GM04504 (cell line): ENCODE measurements around the gene KDR.

Experiments
- DNase-seq: peaks from one replicate; pipeline ENCODE4 v3.0.0-alpha.2; 2012; ENCODE audit warnings: low read depth

KDR gene

DNA sequence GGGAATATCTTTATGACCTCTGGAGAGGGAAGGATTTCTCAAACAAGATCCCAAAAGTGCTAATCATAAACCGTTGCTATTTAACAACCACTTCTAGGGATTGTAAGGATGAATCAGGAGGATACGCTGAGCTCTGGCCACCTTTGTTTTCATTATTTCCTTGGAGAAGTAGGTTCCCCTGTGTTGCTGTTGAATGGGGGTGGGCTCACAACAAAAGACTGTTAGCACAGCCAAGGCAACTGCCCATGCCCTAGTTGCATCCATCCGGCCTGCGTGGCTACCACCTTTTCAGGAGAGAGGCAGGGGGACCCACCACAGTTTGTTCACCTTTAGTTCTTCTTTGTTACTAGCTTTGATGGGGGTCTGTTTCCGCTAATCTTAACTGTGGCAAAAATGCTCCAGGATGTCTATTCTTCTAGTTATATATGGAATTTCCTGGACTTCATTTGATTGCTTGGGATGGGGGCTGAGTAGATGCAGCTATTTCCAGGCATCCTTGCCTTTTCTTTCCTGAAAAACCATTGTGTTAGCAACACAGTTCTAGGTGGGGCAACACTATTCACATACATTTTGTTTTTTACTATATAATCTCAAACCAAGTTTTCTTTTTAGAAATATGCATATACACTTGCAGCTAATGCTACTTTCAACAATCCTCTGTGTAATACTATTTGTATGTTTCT is 95.4 kb downstream of the KDR start:
- no peak for DNase-seq

DNA sequence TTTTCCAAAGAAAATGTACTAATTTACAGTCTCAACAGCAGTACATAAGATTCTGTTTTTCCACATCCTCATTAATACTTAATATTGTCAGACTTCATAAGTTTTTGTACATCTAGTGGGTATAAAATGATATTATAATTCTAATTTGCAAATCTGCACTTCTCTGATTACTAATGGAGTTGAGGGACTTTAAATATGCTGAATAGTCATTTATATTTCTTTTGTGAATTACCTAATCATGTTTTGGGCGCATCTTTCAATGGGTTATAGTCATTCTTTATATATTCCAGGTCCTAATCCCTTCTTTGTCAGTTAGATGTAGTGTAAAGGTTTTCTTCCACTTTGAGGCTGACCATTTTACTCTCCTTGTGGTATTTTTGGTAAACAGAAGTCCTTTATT is 96.1 kb downstream of the KDR start:
- no peak for DNase-seq
